Inflammatory macrophage treated with lipopolysaccharide for 4 hours (primary cell): ENCODE data around the gene SEC61B.
"Not testable (repeated sequence)": the region's sequence is repeated elsewhere in the genome, so short reads cannot be mapped to it uniquely, and the experiment has no call there.

Experiments
- DNase-seq: peaks from one replicate; pipeline ENCODE4 v3.0.0-alpha.2; 2020

The SEC61B gene

GRCh38 chr9:99192786-99193465 is 29.2 kb upstream of the SEC61B start:
- no peak for DNase-seq

DNA sequence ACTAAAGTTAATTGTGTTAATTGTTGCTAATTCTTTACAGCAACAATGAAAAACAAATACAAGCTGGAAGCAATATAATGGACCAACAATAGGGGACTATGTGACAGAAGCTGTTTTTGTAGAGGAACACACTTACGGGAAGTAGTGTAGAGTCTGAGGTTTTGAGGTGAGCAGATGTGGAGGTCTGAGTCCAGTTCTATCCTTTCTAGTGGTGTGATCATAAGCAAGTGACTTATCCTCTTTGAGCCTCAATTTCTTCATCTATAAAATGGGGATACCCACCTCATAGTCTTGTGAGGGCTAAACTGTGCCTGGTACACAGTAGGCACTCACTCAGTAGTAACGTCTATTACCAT is 28.6 kb upstream of the SEC61B start:
- no peak for DNase-seq

- not testable (repeated sequence) for DNase-seq
These were observed 25.6 kb upstream of the SEC61B start for GRCh38 chr9:99196484-99196883.

DNA sequence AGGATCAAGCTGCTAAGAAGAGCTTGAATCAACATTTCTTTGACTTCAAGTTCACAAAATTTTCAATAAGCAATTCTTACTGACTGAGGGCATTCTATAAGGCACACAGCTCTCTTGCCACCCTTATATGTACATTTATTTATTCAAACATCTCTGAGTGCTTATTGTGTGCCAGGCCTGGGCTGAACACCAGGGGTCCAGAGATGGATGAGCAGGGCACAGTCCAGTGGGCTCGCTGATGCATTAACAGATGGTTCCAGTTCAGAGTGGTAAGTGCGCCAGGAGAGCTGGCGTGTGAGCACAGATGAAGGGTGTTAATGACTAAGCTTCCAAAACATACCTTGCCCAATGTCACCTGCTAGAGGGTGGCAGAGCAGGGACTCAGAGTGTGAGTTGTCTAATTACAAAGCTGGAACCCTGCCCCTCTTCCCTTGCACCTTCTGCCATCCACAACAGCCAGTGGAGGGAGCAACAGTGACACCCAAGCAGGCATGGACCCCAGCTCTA is 24.9 kb upstream of the SEC61B start:
- DNase-seq, result no peak

DNA sequence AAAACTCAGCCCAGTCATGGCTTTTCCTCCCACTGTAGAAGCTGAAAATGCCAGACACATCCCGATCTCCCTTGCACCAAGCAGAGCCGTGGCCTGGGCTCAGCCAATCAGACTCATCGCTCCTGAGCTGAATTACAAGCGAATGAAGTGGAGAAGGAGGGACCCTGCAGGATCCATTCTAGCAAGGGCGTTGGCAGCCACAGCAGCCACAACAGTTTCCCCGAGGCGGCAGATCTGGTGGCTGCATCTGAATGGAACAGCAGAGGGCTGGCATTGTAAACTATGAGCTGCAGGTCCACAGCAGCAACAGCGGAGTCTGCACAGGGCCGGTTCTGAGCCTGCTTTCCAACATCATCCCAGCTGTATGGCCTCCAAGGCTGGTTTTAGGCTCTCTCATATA is 24.1 kb upstream of the SEC61B start:
- no peak for DNase-seq

DNA sequence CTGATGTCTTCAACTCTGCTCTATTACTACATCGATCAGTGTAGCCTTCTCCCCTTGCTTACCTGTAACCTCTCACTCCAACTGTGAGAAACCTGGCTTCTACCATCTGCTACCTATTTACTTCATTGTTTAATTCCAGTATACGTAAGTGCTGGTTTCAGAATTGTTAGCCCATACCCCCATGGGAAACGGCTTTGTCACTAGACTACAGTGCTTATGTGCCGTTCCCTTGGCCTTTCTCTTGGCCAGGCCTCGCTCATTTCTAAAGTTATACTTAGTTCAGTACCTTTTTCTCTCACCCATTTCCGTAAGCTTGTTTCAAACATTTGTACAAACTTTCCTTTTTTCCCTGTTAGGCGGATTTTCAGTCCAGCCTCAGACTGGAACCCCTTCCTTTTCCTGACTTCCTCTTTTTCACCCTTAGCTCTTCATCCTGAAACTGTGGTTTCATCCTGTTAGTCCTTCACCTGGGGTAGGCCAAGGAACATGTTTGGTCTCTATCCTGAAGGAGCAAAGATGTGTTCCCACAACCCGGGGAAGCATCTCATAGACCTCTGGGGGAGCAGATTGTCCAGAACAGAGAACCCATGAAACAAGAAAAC is 22.0 kb upstream of the SEC61B start:
- no peak for DNase-seq

DNA sequence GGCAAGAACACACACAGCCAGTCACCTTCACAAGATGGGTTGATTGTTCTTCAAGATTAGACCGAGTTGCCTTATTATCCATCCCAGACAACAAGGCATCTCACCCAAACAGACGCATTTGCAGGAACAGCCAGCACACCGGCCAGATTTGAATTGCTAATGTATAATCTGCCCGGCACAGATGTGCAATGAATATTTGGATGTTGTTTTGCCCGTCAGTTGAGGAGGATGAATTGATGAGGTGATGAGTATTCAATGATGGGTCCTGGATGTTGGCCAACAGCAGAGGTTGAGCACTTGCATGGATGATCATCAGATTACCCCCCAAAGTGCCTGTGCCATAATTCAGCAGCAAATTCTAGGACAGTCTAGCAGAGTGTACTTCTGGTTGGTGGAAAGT is 20.5 kb upstream of the SEC61B start:
- no peak for DNase-seq

- peak; percentile 18 for DNase-seq
These were observed 11.5 kb upstream of the SEC61B start for GRCh38 chr9:99210572-99210971.

DNA sequence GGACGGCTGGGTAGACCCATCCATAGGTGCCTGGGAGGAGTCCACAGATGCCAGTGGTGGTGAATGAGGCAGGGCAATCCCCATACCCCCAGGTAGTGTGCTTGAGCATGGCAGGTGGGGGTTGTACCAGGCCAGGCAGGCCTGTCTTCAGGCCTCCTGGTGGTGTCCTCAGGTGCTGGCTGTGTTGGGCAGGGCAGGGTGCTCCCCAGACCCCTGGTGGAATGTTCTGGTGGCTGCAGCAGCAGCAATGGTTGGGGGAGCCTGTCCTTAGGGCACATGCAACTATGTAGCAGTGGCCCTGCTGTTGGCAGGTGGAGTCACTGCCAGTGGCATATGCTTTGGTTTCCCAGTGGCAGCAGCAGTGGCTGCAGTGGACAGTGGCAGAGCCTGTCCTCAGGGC is 10.3 kb upstream of the SEC61B start:
- no peak for DNase-seq

DNA sequence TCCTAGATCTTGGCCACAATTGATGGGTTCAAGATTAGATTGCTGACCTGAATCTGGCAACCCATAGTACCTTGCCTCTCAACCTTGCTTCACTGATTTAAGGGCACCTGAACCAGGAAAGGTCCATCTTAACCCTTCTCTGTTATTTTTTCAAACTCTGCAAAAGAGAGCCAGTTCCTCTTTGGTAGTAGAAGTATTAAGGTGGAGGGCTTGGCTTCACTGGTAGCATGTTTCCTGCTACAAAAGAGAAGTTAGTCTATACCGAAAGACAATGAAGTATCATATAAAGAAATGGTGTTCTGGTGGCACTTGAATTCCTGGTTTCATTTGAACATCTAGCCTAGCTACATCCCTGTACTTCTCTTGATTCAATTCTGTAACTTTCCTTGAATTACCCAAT is 8.9 kb upstream of the SEC61B start:
- no peak for DNase-seq

DNA sequence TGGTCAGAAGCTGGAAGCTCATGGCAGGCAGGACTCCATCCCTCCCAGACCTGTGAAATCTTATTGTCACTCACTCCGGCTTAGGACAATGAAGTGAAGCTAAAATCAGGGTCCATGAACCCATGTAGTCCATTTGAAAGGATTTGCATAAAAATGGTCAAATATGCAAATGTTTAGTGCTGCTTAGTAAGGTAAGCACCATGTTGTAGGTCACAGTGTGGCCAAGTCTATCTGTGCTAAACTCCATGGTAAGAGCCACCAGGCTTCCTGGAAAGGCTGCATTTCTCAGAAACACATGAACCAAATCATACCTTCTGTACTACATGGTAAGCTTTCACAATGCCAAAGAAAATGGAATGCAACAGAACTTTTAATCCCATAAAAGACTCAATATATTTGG is 6.0 kb upstream of the SEC61B start:
- no peak for DNase-seq

GRCh38 chr9:99220011-99220410 is 2.1 kb upstream of the SEC61B start:
- peak; percentile 39 for DNase-seq

DNA sequence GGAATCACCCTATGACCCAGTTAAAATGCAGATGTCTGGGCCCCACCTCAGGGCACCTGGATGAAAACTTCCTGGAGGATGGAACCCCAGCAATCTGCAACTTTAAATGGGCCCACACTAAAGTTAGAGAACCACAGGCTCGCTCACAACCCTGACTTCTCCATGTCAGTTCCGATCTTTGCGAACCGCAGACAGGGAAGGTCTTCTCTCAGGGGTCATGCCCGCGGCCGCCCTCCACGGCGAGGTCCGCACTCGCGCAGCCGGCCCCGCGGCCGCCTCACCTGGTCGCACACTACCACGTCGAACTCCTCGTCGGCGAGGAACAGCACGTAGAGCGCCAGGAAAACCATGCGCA is 839 bp upstream of the SEC61B start:
- peak; percentile 45 for DNase-seq

DNA sequence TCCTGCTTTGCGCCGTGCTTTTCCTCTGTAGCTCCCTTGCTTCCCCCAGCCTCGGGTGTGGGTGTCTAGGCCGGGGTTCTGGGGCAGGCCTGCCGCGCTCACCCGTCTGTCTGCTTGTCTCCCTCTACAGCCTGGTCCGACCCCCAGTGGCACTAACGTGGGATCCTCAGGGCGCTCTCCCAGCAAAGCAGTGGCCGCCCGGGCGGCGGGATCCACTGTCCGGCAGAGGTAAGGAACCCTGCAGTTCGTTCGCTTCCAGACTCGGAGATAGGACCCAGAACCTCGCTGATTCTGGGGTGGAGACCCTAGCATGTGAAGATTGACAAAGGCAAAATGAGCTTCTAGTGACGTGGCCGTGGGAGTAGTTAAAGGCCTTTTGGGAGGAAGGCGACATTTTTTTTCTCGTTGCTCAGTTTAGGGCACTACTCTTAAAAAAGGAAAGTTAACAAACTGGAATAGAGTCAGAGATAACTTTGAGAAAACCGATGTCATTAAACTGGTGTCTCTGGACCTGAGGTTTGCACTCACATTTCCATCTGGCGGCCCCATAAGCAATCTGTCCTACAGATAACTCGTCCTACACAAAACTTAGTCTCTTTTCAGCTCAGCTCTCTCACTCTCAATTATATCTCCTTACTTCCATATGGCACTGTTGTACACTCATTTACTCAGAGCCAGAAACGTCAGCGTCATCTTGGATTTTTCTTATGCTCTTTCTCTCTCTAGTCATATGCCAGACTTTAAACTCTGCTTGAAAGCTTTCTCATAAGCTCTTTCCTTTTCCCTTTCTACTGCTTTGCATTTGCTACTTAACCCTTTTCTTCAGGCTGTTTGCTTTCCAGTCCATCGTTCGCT is 561 bp downstream of the SEC61B start:
- peak; percentile 55 for DNase-seq

DNA sequence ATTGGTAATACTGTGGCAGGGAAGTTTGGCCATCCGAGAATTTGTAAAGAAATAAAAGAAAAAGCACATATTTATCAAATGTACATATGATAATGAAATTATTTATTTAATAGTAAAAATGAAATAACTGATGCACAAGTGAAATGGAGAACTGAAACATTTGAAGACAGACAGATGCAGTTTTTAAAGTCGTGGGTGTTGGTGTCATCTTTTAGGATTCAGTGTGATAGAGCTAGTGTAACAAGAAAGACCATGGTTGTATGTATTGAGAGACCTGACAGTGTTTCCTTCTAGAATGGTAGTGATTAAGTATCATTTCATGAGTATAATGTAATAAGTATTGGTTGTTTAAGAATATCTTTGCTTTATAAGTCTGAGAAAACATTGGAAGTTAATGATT is 2.4 kb downstream of the SEC61B start:
- DNase-seq, result peak; percentile 50

- DNase-seq, result no peak
These were observed 4.0 kb downstream of the SEC61B start for GRCh38 chr9:99226054-99226453.

- DNase-seq, result no peak
These were observed 8.1 kb downstream of the SEC61B start for GRCh38 chr9:99230206-99230605.

DNA sequence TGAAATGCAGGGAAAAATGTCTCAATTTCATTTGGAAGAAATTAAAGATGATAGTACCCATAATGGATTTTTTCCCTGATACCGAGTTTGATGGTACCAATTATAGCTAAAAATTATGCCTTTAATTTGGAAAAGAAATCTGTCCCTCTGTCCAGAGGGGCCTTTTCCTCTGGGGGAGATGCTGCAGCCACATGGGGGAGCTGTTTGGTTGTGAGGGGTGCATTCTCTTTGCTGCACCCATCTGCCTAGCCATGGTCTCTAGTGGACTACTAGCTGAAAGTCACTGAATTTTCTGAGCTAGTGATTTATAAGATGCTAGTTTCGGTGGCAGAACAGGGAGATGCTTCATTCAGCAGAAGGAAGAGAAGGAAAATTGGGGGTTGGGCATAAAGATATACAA is 9.6 kb downstream of the SEC61B start:
- DNase-seq, result peak; percentile 40

GRCh38 chr9:99234618-99235017 is 12.5 kb downstream of the SEC61B start:
- DNase-seq, result no peak

DNA sequence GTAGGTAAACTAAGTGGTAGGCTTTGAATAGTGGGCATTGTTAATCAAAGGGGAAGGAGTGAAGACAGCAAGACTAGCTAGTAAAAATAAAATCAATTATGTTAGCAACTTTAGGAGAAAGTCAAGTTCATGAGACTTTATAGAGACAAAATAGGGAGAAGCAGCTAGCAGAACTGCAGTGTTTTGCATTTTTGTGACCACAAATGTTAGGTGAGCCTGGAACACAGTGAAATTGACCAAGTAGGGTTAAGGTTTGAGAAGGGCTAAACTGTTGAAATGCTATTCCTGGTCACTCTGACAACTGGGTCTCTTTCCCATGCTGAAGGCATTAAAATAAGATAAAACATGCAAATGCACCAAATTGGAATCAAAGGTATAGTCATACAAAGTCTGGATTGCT is 13.0 kb downstream of the SEC61B start:
- no peak for DNase-seq

DNA sequence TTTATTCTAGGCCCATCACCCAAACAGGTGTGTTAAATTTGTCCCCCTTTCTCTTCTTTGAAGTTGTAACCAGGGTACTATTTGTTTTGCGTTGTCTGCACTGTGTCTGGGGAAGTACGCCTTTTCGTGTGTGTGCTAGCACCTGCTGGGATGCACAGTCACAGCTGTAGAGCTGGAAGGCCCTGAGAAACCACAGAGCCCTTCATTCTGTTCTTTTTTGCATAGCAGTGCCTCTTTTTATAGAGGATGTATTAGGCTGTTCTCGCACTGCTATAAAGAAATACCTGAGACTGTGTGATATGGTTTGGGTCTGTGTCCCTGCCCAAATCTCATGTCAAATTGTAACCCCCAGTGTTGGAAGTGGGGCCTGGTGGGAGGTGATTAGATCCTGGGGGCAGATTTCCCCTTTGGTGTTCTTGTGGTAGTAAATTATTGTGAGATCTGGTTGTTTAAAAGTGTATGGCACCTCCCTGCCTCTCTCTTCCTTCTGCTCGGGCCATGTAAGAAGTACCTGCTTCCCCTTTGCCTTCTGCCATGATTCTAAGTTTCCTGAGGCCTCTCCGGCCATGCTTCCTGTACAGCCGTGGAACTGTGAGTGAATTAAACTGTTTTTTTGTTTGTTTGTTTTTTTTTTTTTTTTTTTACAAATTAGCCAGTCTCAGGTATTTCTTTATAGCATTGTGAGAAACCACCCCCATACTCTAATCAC is 14.0 kb downstream of the SEC61B start:
- DNase-seq, result no peak

DNA sequence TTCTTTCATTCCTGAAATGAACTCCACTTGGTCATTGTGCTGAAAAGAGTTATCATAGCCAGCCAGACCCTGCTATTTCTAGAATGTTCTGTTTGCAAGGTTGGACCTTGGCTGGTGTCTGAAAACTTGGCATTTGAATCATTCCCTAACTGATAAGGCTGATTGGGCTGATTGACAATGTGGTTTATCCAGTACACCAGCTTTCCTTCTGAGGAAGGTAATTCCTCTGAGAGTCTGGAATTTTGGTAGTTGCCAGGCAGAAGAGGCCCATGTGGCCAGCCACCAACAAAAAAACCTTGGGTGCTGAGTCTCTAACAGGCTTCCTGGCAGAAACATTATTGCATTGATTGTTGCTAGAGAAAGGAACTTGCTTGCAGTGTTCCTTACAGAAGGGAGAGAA is 15.3 kb downstream of the SEC61B start:
- DNase-seq, result no peak

DNA sequence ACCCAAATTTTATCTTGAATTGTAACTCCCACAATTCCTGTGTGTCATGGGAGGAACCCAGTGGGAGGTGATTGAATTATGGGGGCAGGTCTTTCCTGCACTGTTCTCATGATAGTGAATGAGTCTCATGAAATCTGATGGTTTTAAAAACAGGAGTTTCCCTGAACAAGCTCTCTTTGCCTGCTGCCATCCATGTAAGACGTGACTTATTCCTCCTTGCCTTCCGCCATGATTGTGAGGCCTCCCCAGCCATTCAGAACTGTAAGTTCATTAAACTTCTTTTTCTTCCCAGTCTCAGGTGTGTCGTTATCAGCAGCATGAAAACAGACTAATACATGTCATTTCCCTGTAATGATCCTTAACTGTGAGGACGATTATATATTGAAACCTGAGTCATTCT is 15.8 kb downstream of the SEC61B start:
- DNase-seq, result not testable (repeated sequence)
